ENCODE measurements around the gene PROX1.

PROX1 gene

DNA sequence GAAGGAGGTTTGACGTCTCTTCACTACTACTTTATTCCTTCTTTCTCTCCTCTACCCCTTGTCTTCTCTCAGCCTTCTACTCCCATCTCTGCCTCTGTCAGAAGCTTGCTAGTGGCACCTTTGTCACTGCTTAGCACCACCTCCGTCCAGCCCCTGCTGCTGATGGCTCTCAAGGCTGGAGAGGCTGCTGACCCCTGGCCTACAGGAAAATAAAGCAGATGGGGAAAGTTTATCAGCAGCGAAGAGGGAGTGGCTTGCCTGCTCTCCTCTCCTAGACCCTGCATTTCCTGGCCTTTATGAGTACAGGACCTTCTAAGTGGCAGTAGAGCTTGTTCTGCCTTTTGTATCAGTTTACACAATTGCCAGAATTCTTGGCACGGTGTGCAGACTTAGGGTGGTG lies 27.0 kb downstream of the PROX1 start:
- no peak for DNase-seq (ENCODE audit: low read depth, low spot score)
- H3K4me3 ChIP-seq (ENCODE audit: low read length), result no peak overlapping the region

- H3K4me3 ChIP-seq (ENCODE audit: low read length), result no peak overlapping the region
- no peak for DNase-seq (ENCODE audit: low read depth, low spot score)
These were observed 29.6 kb downstream of the PROX1 start for GRCh38 chr1:214017191-214017982.

DNA sequence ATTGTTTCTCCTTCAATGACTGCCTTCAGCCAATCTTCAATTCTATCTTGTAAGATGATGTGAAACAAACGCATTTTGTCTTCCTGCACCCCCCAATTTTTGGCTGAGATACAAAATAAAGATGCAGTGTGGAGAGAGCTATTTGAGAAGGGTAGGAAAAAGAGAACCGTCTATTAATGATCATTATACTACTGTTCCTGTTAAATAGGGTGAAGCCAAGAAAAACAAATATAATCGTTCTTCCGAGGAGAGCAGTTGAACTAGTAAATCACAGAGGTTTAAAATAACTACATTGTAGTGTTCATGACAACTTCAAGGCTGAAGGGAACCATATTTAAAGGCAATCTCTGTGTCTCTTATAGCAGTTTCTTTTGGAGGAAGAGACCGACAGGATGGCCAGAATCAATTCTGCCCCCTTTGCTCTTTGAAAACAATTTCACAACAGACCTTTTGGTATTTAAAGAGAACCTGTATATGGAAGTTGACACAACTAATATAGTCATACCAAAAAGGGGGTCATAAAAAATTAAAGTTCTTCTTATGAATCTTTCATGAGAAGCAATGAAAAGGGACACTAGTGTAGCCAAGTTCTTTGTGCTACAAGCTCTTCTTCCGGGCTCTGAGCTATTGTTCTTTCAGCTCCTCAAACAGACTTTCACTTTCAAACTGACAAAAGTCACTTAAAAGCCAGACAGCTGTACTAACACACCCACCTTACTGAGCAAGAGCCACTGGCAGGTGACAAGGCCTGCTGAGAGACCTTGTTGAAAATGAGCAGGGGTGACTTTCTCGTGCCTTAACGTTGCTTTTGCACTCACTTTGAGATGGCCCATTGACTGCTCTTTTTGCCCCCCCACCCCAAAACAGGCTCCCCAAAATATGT lies 30.9 kb downstream of the PROX1 start:
- DNase-seq (ENCODE audit: low read depth, low spot score), result peak; percentile 81
- H3K4me3 ChIP-seq (ENCODE audit: low read length), result no peak overlapping the region

DNA sequence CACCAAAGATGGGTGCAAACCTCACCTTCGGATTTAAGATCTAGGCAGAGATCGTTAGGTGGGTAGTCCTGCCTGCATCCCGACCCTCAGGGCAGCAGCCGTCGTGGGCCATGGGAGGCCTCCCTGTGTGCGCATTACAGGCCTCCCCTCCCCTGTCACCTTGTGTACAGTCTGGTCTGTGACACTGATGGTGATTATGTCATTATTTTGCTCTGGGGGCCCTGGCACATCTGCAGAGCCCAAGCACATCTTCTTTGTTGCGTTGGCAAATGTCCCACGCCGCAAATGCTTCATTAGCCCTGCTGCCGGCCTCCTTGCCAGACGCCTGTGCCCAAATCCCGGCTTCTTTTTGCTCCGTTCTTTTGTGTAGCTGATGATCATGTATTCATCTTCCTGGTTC lies 31.7 kb downstream of the PROX1 start:
- no peak for DNase-seq (ENCODE audit: low read depth, low spot score)

DNA sequence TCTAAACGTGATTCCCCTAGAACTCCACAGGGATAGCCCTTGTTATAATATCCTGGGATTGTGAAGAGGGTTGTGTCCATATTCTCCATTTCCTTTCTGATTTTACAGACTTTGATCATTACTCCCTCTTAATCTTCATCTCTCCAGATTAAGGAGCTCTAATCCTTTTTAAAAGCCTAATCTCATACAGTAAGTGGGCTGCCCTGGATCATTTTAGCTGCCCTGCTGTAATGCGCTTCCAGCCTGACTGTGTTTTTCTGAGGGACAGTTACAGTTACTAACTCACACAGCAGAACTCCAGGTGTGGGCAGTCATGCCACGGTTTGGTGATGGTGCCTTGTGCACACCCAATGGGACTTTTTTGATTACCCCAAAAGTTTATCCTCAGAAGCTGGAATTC lies 33.5 kb downstream of the PROX1 start:
- DNase-seq (ENCODE audit: low read depth, low spot score), result no peak
- no peak overlapping the region for H3K4me3 ChIP-seq (ENCODE audit: low read length)

More for the DNA sequence above, 31.7 kb downstream of the PROX1 start:
- no peak overlapping the region for H3K4me3 ChIP-seq (ENCODE audit: low read length)

GRCh38 chr1:214022229-214022791 lies 34.5 kb downstream of the PROX1 start:
- no peak for DNase-seq (ENCODE audit: low read depth, low spot score)
- no peak overlapping the region for H3K4me3 ChIP-seq (ENCODE audit: low read length)

DNA sequence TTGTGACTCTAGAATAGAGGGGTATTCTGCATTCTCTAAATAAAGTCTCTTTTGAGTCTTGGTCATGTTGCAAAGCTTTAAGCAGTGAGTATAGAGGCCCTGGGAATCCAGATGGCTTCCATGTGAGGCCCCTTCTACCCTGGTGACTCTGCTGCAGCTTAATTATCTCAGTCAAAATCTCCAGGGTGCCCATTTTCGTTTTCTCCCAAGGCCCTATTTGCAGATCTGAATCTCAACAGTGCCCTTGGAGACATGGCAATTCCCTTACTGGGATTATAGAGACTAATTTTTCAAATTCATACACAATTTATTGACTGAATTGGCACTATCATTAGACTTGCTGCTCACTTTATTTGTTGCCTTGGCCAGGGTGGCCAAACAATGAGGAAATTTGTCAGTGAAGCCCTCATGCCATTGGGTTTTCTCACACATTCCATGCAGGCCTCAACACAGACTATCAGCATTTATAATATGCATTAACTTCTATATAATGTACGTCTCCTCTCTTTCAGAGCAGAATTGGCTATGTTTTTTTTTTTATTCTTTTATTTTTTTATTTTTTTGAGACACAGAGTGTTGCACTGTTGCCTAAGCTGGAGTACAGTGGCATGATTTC lies 35.1 kb downstream of the PROX1 start:
- no peak overlapping the region for H3K4me3 ChIP-seq (ENCODE audit: low read length)
- no peak for DNase-seq (ENCODE audit: low read depth, low spot score)

DNA sequence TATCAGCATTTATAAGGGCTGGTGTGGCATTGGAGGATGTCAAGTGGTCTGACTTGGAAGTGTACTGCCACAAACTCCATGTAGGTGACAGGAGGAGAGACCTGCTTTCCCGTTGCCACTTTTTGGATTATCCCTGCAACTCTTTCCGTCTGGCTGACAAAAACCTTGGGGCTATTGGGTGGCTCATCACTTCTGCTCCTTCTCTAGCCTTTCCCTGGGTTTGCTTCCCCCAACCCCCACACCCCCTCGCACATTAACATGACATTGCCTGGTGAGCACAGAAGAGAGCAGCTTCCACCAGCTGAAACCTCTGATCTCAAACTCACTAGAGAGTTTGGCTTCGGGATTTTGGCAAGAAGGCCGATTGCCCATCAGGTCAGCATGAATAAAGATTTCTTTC lies 39.2 kb downstream of the PROX1 start:
- H3K4me3 ChIP-seq (ENCODE audit: low read length), result no peak overlapping the region
- DNase-seq (ENCODE audit: low read depth, low spot score), result no peak

DNA sequence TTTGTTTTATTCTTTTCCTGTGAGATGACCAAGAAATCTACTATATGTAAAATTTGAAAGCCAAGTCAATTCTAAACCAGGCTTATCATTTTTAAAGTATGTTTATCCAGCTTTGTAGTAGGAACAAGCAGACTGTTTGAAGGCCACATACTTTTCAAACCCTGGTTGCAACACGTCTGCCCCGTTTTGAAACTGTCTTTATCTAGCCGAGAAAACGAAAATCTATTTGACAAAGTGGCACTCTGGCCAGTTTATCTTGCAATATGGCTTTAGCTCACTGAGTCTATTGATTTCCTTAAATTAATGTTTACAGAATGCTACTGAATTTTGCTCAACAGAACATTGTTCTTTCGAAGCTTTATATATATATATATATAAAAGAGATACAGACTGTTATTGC lies 39.7 kb downstream of the PROX1 start:
- no peak overlapping the region for H3K4me3 ChIP-seq (ENCODE audit: low read length)
- no peak for DNase-seq (ENCODE audit: low read depth, low spot score)

DNA sequence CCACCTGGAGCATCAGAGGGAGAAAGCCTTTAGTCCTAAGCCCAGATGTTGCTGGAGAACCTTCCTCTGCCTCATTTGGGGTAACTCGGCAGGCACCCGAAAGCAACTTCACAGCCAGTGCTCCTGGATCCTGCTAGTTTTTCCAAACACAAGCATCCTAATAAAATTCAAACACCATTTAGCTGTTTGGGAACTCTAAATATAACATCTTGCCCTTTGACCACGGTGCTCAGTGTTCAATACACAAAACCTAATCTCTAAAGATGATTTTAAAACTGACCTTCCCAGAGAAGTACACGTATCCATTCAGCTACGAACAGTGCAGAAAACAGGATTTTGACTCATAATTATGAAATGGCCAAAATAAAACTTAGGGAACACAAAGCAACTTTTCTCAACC lies 40.3 kb downstream of the PROX1 start:
- no peak overlapping the region for H3K4me3 ChIP-seq (ENCODE audit: low read length)
- no peak for DNase-seq (ENCODE audit: low read depth, low spot score)

GRCh38 chr1:214028649-214029406 lies 41.1 kb downstream of the PROX1 start:
- H3K4me3 ChIP-seq (ENCODE audit: low read length), result no peak overlapping the region
- DNase-seq (ENCODE audit: low read depth, low spot score), result no peak

GRCh38 chr1:214029796-214030195 lies 42.0 kb downstream of the PROX1 start:
- no peak overlapping the region for H3K4me3 ChIP-seq (ENCODE audit: low read length)
- DNase-seq (ENCODE audit: low read depth, low spot score), result no peak

- DNase-seq (ENCODE audit: low read depth, low spot score), result no peak
- no peak overlapping the region for H3K4me3 ChIP-seq (ENCODE audit: low read length)
These were observed 43.5 kb downstream of the PROX1 start for GRCh38 chr1:214031267-214031650.

GRCh38 chr1:214037468-214037867 lies 49.7 kb downstream of the PROX1 start:
- no peak overlapping the region for H3K4me3 ChIP-seq (ENCODE audit: low read length)
- no peak for DNase-seq (ENCODE audit: low read depth, low spot score)

GRCh38 chr1:214039394-214040018 lies 51.7 kb downstream of the PROX1 start:
- no peak for DNase-seq (ENCODE audit: low read depth, low spot score)
- no peak overlapping the region for H3K4me3 ChIP-seq (ENCODE audit: low read length)

GRCh38 chr1:214043167-214043566 lies 55.4 kb downstream of the PROX1 start:
- no peak for DNase-seq (ENCODE audit: low read depth, low spot score)
- no peak overlapping the region for H3K4me3 ChIP-seq (ENCODE audit: low read length)

DNA sequence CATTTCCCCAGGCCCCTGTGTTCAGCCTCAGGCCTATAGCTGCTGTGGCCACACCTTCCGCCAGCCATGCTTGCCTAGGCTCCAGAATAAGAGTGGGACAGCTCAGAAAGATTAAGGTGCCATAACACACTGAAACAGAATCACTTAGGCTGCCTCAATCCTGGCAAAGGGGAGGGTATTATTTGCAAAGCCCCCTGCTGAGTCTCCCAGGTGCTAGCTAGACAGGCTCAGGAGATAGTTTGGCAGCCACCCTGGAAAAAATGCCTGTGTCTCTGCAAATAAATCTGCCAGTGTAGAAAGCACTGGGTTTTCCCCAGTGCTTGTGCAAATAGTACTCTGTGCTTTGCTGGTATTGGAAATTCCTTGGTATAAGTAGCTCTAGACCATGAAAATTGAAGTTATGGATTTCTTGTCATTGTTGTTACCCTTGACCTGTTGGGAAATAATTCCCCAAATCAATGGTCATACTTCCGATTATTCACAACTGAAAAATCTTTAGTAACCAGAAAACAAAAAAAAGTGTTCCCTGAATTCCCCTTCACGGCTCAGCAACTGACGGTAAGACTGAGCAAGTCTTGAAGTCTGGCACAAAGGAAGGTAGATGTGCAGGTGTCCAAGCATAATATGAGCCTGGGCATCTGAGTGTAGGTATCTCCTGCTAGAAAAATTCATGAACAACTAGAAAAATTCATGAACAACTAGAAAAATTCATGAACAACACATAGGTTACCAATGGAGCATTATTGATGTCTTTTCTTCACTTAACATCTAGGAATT lies 56.9 kb downstream of the PROX1 start:
- no peak overlapping the region for H3K4me3 ChIP-seq (ENCODE audit: low read length)
- DNase-seq (ENCODE audit: low read depth, low spot score), result no peak

Data from Jurkat, Clone E6-1 (cell line).